Suprapubic skin (tissue), 4 donors: ENCODE measurements around the gene COX10.

ENCODE experiments used
- POLR2A ChIP-seq, 2 donors: fragments of 450-650 bp; IDR thresholded peaks; one replicate each; pipeline ENCODE4 v1.6.1; 2017; ENCODE audit warnings: antibody characterized with exemption in 2 of 2, mild to moderate bottlenecking in 2 of 2, moderate library complexity in 2 of 2
- POLR2AphosphoS5 ChIP-seq, 3 donors: sonication (generic); formaldehyde crosslinking; IDR thresholded peaks; one replicate each; pipeline ENCODE4 v1.6.1; 2017; ENCODE audit warnings: antibody characterized with exemption in 3 of 3

GRCh38 chr17:14161419-14161818 is 92.1 kb downstream of the COX10 start:
- TF ChIP-seq POLR2AphosphoS5 (IDR thresholded peaks at IDR 0.05) (no peak), POLR2A (IDR thresholded peaks at IDR 0.05) (no peak)
